Gastrocnemius medialis (tissue), 4 donors: ENCODE data around the gene HAGH. TPM values are rescaled to one million over a fixed set of nuclear protein-coding genes. Genes with fewer than 3 reads are reported as not detected.

Experiments used
- ATAC-seq, 2 donors: fragments of 150-250 bp; one replicate each; pipeline ENCODE4 v1.9.1; 2016
- DNase-seq, 2 donors: peaks; one replicate each; pipeline ENCODE4 v3.0.0-alpha.2; 2019
- H3K27ac ChIP-seq, 4 donors: fragments of 200-600 bp; sonication (generic); 1 replicate in 1 of 4; 2 replicates in 3 of 4; pipeline ENCODE4 v1.5.1; 2016 to 2018; ENCODE audit warnings: mild to moderate bottlenecking in 2 of 4, moderate library complexity in 1 of 4
- H3K27me3 ChIP-seq, 3 donors: fragments of 200-600 bp; sonication (generic) in 2 of 3; 1 replicate in 1 of 3; 2 replicates in 2 of 3; pipeline versions ENCODE4 v1.5.1 to v1.6.0; 2016 to 2019; ENCODE audit warnings: mild to moderate bottlenecking in 1 of 3, moderate library complexity in 1 of 3
- H3K36me3 ChIP-seq, 2 donors: fragments of 200-600 bp; sonication (generic) in 1 of 2; one replicate each; pipeline ENCODE4 v1.5.1; 2017 to 2018
- H3K4me1 ChIP-seq, 2 donors: fragments of 200-600 bp; sonication (generic) in 1 of 2; one replicate each; pipeline ENCODE4 v1.5.1; 2016 to 2017; ENCODE audit warnings: mild to moderate bottlenecking in 2 of 2
- H3K4me3 ChIP-seq, 4 donors: fragments of 200-600 bp; sonication (generic) in 3 of 4; 1 replicate in 1 of 4; 2 replicates in 3 of 4; pipeline ENCODE4 v1.5.1; 2016 to 2019; ENCODE audit warnings: mild to moderate bottlenecking in 2 of 4
- H3K9me3 ChIP-seq, 3 donors: fragments of 200-600 bp; sonication (generic) in 2 of 3; 1 replicate in 1 of 3; 2 replicates in 2 of 3; pipeline ENCODE4 v1.5.1; 2016 to 2019
- POLR2A ChIP-seq, 2 donors: fragments of 450-650 bp; IDR thresholded peaks; one replicate each; pipeline ENCODE4 v1.6.1; 2017; ENCODE audit warnings: antibody characterized with exemption in 2 of 2, mild to moderate bottlenecking in 2 of 2, moderate library complexity in 2 of 2
- in situ Hi-C, 4 donors: fragments of 200-750 bp; cut with MboI; loops; one replicate each; pipeline versions ENCODE4 v1.15.0 to v1.8.0; 2017; ENCODE audit warnings: low sequenced_read_pairs in 4 of 4
- intact Hi-C: fragments of 100-400 bp; cut with DNase I; formaldehyde crosslinking; loops from one replicate; pipeline ENCODE4 v1.15.1; 2023; ENCODE audit warnings: low total_unique reads
- total RNA-seq, 4 donors: library from RNA; depleted of rRNA; stranded (reverse); fragments of >200 nt; gene quantifications; one replicate each; pipeline versions ENCODE4 v1.1.0 to v1.2.3, GENCODE V29; 2016
- TF ChIP-seq, protein P1 (sequence below), 5 experiments: fragments of 450-650 bp in 3 of 5; fragments of 200-600 bp in 2 of 5; sonication (generic) in 2 of 5; IDR thresholded peaks in 4 of 5; conservative IDR thresholded peaks in 1 of 5; 1 replicate in 4 of 5; 2 replicates in 1 of 5; pipeline ENCODE4 v1.5.1; 2016 to 2019; ENCODE audit warnings: antibody characterized with exemption in 5 of 5, mild to moderate bottlenecking in 3 of 5, moderate library complexity in 3 of 5

HAGH gene
- total RNA-seq, 4 donors from 2014 or later: 216 to 440 (median 261) TPM

DNA sequence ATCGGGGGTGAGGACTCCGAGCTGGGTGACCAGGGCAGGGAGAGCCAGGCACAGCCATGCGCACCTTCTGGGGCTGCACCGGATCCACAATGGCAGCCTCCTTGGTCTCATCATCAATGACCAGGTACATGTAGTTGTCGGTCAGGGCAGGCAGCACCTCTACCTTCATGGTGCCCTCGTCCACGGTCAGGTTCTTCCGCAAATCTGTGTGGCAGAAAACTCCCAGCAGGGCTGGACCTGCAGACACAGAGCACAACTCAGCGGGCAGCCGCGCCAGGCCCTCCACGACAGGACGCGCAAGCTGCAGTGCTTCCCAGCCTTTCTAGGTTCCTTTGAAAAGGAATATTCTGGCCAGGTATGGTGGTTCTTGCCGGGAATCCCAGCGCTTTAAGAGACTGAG lies 3.8 kb downstream of the HAGH start:
- DNase-seq: no peak
- Histone ChIP-seq H3K27ac (no peak overlapping the region), H3K36me3 (peaks cover 0 to 44% of the 10 kb centered on the region in 2 donors), H3K4me1 (peaks cover 28 to 35% of the 10 kb centered on the region in 2 donors), H3K27me3 (no peaks in the 10 kb centered on the region), H3K9me3 (no peaks in the 10 kb centered on the region), H3K4me3 (no peak overlapping the region)
- ATAC-seq: no peak
- in situ Hi-C loops: no loop called here
- intact Hi-C loops: no loop called here
- no peak for TF ChIP-seq POLR2A (IDR thresholded peaks at IDR 0.05)
- TF ChIP-seq, protein P1, sequence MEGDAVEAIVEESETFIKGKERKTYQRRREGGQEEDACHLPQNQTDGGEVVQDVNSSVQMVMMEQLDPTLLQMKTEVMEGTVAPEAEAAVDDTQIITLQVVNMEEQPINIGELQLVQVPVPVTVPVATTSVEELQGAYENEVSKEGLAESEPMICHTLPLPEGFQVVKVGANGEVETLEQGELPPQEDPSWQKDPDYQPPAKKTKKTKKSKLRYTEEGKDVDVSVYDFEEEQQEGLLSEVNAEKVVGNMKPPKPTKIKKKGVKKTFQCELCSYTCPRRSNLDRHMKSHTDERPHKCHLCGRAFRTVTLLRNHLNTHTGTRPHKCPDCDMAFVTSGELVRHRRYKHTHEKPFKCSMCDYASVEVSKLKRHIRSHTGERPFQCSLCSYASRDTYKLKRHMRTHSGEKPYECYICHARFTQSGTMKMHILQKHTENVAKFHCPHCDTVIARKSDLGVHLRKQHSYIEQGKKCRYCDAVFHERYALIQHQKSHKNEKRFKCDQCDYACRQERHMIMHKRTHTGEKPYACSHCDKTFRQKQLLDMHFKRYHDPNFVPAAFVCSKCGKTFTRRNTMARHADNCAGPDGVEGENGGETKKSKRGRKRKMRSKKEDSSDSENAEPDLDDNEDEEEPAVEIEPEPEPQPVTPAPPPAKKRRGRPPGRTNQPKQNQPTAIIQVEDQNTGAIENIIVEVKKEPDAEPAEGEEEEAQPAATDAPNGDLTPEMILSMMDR (IDR thresholded peaks at IDR 0.05 in 4 of 5, conservative IDR thresholded peaks at IDR 0.05 in 1 of 5): no peak

DNA sequence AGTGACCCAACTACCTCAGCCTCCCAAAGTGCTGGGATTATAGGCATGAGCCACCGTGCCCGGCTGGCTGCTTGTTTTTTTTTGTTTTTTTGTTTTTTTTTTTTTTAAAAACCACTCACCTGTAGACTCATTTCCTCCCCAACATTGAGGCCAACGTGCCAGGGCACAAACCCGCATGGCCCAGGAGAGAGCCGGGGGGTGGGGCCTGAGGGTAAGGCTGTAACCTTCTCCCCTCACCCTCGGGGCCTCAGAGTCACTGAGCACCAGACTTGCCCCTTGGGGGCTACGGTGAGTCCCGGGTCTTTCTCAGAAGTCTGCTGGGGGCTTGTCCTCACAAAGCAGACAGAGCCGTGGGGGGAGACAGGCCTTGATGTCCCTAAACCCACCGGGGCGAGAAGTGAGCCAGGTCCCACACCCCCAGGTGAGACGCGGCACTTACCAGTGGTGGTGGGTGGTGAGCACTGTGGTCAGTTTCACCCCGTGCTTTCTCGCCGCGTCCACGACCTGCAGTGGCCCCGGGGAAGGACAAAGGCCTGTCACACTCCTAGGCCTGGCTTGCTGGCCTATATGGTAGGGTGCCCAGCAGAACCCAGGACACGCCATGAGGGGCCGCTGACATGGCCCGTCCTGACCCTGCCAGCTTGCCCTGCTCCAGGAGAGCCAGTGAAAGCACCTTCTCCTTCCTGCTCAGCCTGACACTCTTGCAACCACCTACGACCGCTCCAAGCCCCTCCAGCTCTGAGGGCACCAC lies 4.6 kb downstream of the HAGH start:
- Histone ChIP-seq H3K4me1 (peaks cover 26 to 30% of the 10 kb centered on the region in 2 donors), H3K27ac (no peak overlapping the region), H3K27me3 (no peaks in the 10 kb centered on the region), H3K9me3 (no peaks in the 10 kb centered on the region), H3K36me3 (peaks cover 0 to 47% of the 10 kb centered on the region in 2 donors), H3K4me3 (no peak overlapping the region)
- no peak for TF ChIP-seq POLR2A (IDR thresholded peaks at IDR 0.05)
- TF ChIP-seq, protein P1 (IDR thresholded peaks at IDR 0.05 in 4 of 5, conservative IDR thresholded peaks at IDR 0.05 in 1 of 5): no peak
- no peak for ATAC-seq
- intact Hi-C loops: no loop called here
- DNase-seq: no peak
- in situ Hi-C loops: no loop called here

DNA sequence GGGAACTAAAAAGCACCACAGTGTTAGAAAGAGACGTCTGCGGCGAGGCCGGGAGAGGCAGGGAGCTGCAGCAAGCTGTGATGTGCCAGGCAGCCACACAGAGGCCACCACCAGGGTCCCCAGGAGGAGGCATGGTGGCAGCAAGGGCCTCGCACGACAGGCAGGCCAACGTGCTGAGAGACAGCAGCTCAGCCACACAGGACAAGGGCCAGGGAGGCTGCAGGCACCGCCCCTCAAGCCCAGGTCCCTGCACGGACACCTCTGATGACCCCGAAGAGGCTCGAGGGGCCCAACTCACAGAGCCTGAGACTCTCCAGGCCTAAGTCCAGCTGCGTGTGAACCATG lies 5.7 kb downstream of the HAGH start:
- Histone ChIP-seq H3K36me3 (peaks cover 0 to 57% of the 10 kb centered on the region in 2 donors), H3K27me3 (no peaks in the 10 kb centered on the region), H3K4me1 (peaks cover 26 to 29% of the 10 kb centered on the region in 2 donors), H3K4me3 (no peak overlapping the region), H3K27ac (no peak overlapping the region), H3K9me3 (no peaks in the 10 kb centered on the region)
- ATAC-seq (no peak), DNase-seq (no peak)
- intact Hi-C loops: no loop called here
- no peak for TF ChIP-seq POLR2A (IDR thresholded peaks at IDR 0.05)
- TF ChIP-seq, protein P1 (IDR thresholded peaks at IDR 0.05 in 4 of 5, conservative IDR thresholded peaks at IDR 0.05 in 1 of 5): no peak
- in situ Hi-C loops: no loop called here

DNA sequence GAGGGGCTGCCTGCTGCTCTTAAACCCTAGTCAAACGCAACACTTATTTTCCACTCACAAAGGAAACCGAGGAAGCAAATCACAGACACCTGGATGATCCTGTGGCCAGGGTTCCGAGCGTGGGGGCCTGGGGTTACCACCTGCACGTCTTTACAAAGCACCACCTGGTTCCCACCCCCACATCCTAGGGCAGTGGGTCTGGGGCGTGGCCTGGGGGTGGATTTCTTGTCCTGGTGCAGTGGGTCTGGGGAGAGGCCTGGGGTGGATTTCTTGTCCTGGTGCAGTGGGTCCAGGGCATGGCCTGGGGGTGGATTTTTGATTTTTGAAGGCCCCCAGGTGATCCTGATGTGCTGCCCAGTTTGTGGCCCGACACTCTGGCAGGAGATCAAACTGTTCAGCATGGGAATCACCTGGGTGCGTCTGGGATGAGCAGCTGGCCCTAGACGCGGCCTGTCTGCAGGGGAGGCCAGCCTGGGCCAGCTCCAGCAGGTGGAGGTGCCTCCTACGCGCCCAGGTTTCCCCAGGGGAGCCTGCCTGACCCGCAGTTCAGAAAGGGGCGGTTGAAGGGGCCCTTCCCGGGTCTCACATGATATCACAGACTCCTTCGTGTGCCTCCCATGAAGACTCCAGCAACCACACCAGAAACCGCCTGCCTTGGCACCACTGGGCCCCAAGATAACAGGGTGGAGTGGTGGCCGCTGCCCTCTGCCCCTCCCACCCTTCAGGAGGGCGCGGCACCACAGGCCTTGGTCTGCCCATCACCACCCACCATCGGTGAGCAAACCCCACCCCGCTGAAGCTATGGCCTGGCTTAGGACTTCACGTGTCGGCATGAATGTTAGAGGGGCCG lies 6.3 kb downstream of the HAGH start:
- peaks cover 0 to 57% of the 10 kb centered on the region in 2 donors for H3K36me3 ChIP-seq
- no peaks in the 10 kb centered on the region for H3K9me3 ChIP-seq
- DNase-seq (no peak), ATAC-seq (no peak)
- in situ Hi-C loops (no loop called here), intact Hi-C loops (no loop called here)
- peaks cover 20 to 23% of the 10 kb centered on the region in 2 donors for H3K4me1 ChIP-seq
- no peak overlapping the region for H3K4me3 ChIP-seq
- no peaks in the 10 kb centered on the region for H3K27me3 ChIP-seq
- H3K27ac ChIP-seq: no peak overlapping the region
- no peak for TF ChIP-seq POLR2A (IDR thresholded peaks at IDR 0.05)
- TF ChIP-seq, protein P1 (IDR thresholded peaks at IDR 0.05 in 4 of 5, conservative IDR thresholded peaks at IDR 0.05 in 1 of 5): no peak
